ENCODE measurements around the gene RPL13. TPM values are rescaled to one million over a fixed set of nuclear protein-coding genes. Genes with fewer than 3 reads are reported as not detected.
"Not testable (repeated sequence)": the region's sequence is repeated elsewhere in the genome, so short reads cannot be mapped to it uniquely, and the experiment has no call there.

RPL13 gene
- total RNA-seq, 1 donor from 2014 or later = 882 TPM

- intact Hi-C loops (cut with DNase I) = no loop called here
- DNase-seq (ENCODE audit: low spot score) = no peak
These were observed 831 bp downstream of the RPL13 start for GRCh38 chr16:89561142-89561883.

GRCh38 chr16:89561884-89562599, 1.6 kb downstream of the RPL13 start:
- DNase-seq (ENCODE audit: low spot score) = no peak
- intact Hi-C loops (cut with DNase I) = no loop called here

GRCh38 chr16:89562939-89563338, 2.5 kb downstream of the RPL13 start:
- DNase-seq (ENCODE audit: low spot score) = no peak
- intact Hi-C loops (cut with DNase I) = no loop called here

GRCh38 chr16:89563639-89564392, 3.3 kb downstream of the RPL13 start:
- intact Hi-C loops (cut with DNase I) = no loop called here
- DNase-seq (ENCODE audit: low spot score) = no peak

GRCh38 chr16:89564476-89565255, 4.2 kb downstream of the RPL13 start:
- intact Hi-C loops (cut with DNase I) = no loop called here
- no peak for DNase-seq (ENCODE audit: low spot score)

- intact Hi-C loops (cut with DNase I) = no loop called here
- DNase-seq (ENCODE audit: low spot score) = no peak
These were observed 4.7 kb downstream of the RPL13 start for GRCh38 chr16:89565256-89565505.

- no peak for DNase-seq (ENCODE audit: low spot score)
- intact Hi-C loops (cut with DNase I) = no loop called here
These were observed 5.3 kb downstream of the RPL13 start for GRCh38 chr16:89565506-89566372.

GRCh38 chr16:89567656-89568594, 7.4 kb downstream of the RPL13 start:
- no peak for DNase-seq (ENCODE audit: low spot score)
- intact Hi-C loops (cut with DNase I) = no loop called here

- intact Hi-C loops (cut with DNase I) = no loop called here
- DNase-seq (ENCODE audit: low spot score) = no peak
These were observed 9.2 kb downstream of the RPL13 start for GRCh38 chr16:89569506-89570341.

- DNase-seq (ENCODE audit: low spot score) = no peak
- intact Hi-C loops (cut with DNase I) = no loop called here
These were observed 10.0 kb downstream of the RPL13 start for GRCh38 chr16:89570342-89570923.

GRCh38 chr16:89570983-89571598, 10.6 kb downstream of the RPL13 start:
- DNase-seq (ENCODE audit: low spot score); intact Hi-C loops (cut with DNase I): not testable (repeated sequence)

GRCh38 chr16:89571636-89572035, 11.2 kb downstream of the RPL13 start:
- intact Hi-C loops (cut with DNase I) = no loop called here
- no peak for DNase-seq (ENCODE audit: low spot score)

GRCh38 chr16:89572073-89572484, 11.6 kb downstream of the RPL13 start:
- no peak for DNase-seq (ENCODE audit: low spot score)
- intact Hi-C loops (cut with DNase I) = no loop called here

- DNase-seq (ENCODE audit: low spot score) = no peak
- intact Hi-C loops (cut with DNase I) = no loop called here
These were observed 12.2 kb downstream of the RPL13 start for GRCh38 chr16:89572485-89573205.

GRCh38 chr16:89573826-89574680, 13.6 kb downstream of the RPL13 start:
- intact Hi-C loops (cut with DNase I) = no loop called here
- no peak for DNase-seq (ENCODE audit: low spot score)
